ENCODE measurements around the gene TAF4B.
"Not testable (repeated sequence)": the region's sequence is repeated elsewhere in the genome, so short reads cannot be mapped to it uniquely, and the experiment has no call there.

The TAF4B gene

DNA sequence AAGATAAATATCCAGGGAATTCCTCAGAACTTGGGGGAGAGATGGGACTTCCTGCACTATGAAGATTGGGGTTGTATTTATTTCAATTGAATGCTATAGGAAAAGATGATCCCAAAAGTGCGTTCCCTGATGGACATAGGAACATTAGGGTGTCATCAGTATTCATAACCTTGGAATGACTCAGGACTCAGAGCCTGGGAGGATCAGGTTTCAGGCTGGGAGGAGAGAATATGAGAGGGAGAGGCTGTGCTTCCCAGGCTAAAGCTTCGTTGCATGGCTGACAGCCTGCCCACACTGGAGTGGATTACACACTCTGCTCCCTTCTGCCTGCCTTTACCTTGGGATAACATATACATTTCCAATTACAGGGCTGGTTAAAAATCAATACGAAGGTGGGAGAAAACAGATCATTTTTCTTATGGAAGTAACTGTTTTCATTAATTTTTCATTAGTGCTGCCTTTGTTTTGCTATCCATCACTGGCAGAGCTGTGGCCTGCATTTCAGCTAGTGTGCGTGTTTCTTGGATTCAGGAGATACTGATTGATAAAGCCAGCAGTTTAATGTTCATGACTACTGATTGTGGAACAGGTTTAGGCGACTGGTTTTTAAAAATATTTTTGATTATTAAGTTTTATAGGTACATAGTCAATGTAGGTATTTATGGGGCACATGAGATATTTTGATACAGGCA, 203.4 kb downstream of the TAF4B start:
- FAIRE-seq: no peak

DNA sequence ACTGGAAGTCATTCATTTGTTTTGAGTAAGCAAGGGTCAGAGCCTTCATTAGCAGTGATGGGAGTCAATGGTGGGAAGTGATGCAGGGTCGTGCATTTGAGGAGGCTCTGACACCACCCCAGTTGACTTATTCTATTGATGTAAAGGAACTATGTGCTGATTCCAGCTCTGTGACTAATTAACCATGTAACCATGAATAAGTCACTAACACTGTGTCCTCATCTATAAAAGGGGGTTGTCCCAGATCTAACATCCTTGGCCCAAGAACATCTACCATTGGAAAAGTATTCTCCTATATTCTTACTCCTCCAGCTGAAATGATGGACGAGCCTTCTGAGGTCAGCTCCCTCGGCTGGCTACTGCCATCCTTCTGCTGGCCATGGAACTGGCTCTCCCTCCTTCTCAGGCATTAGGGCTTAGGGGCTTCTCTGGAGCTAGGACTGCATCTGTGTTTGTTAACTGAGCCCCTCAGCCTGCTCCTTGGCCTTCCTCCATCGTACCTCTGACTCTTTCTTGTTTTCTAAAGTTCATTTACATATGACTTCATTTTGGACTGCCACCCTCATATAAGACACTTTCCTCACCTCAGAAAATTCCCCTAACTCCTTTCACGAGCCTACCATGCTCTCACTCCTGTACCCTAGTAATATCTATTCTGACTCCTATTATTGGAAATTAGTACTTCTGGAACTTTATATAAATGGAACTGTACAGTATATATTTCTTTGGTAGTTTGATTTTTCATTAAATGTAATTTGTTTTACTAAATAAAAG, 206.6 kb downstream of the TAF4B start:
- no peak for FAIRE-seq

DNA sequence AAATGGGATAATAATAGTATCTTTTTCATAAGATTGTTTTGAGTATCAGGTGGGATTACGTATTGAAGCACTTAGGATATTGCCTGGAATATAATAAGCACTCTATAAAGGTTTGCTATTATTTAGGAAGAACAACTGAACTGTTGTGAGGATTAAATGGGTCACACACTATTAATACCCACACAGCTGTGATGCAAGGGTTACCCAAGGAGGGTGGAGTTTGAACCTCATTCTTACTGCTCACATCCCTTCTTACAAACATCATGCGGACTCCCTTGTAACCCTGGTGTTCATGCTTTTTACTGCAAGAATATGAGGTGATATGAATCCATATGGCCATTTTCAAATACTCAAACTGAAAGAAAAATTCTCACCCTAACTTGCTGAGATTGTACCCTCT, 208.6 kb downstream of the TAF4B start:
- FAIRE-seq: no peak

DNA sequence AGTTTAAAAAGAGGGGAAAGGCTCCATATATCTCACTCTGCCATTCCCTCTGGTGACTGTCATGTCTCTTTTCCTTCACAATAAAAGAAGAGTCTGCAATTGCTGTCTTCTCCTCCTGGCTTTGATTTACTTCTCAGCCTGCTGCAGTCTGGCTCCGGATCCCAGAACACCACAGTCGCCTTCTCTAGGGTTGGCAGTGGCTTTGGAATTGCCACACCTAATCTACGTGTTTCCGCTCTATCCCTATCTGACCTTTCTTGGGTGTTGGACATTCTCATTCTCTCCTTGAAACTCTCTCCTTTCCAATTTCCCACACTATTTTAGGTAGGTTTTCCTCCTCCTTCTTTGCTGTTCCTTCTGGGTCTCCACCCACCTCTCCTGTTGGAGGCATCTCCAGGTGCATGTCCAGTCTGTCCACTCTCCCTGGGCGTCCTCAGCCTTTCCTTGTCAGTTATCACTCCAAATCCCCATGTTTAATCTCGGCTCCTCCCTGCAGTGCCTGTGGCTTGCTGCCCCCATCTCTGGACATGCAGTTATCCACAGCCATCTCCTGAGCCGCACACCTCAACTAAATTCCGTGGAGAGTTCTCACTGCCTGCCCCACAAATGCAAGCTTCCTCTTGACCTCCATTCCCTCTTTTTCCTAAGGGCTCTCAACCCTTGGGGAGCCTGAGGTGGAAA, 209.3 kb downstream of the TAF4B start:
- FAIRE-seq: no peak

DNA sequence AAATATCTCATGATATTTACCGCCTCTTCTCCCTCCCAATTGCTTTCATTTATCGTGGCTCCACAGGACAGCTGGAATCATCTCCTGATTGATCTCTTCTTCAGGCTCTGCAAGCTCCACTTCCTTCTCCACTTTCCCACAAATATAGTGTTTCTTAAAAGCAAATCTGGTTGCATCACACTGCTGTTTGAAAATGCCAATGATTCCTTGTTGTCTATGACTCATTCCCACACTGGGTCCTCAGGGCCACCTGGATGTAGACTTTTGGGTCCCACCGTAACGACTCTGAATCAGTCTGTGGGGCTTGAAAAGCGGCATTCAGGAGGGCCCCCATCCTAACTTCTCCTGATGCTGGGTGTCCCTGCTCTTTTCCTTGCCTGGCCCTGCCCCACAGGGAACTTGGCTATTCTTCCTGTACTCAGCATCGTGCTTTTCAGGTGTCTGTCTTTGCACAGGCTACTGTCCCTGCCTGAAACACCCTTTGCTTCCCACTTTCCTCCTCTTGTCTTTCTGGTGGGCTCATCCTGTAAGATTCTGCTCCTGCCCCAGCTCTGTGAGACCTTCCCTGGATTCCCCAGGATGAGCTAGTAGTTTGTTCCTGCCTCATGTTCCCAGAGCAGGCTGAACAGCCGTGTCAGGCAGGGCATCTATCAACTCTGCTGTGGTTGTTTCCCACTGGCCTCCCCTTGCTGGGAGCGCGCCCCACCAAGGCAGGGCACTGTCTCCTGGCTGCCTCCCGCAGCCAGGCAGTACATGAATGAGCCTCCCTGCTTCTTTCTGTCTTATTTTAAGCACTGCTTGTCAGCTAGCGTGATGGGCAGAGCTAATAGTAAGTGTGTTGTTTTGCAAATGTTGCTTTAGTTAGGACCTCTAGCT, 210.2 kb downstream of the TAF4B start:
- FAIRE-seq: no peak

DNA sequence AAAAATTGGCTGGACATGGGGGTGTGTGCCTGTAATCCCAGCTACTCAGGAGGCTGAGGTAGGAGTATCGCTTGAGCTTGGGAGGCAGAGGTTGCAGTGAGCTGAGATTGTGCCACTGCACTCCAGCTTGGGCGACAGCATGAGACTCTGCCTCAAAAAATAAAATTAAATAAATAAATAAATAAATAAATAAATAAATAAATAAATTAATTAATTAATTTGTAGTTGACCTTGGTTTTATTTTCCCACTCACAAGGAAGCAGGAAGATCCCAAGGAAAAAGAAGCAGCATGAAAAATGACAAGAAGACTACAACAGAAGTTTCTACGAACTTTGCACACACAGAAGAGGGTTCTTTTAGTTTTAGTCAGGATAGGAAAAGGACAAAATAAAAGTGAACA, 211.4 kb downstream of the TAF4B start:
- not testable (repeated sequence) for FAIRE-seq

DNA sequence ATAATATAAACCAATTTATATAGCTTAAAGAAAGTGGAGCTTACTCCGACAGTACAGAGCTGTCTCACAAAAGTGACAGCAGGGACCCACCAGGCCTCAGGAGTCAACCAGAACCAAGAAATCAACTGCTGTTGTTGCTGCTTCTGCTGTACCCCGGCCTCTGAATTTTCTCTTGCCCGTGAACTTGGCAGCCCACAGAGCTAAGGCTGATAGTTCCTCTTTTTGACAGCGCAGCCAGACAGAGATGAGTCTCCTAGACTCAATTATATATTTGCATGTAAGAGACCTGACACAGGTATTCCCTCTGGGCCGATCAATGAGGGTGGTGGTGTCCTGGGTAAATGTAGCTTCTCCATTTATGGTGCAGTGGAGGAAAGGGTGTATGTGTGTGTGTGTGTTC, 212.7 kb downstream of the TAF4B start:
- FAIRE-seq: no peak

DNA sequence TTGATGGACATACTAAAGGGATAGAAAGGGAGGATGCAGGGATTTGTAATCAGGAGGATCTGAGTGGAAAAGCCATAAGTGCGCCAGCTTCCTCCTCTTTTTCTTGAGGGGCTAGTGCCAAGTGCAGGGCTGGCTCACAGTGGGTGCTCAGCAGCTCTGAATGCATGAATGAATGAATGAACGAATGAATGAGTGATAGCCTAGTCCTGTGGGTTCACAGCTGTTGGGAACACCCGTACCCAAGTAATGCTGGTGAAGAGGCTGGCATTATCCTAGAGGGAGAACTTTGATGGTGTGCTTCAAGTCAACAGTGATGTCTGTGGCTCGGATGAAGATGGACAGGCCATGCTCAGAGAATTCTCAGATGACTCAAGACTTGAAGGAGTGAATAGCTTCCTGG, 213.3 kb downstream of the TAF4B start:
- no peak for FAIRE-seq

DNA sequence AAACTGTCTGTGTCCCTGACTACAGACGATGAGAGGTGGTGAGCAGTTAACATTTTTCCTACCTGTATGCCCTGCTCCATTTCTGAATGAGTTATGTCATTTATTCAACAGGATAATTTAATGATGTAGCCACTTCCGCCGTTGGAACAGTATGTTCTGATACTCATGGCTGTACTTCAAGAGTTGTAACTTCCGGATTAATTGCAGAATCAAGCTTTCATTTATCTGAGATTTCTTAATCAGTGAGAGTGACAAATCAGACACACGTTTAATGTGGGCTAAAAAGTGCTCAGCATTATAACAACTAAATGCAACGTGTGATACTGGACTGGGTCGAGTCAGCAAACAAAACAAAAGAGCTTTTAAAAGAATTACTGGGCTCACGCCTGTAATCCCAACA, 214.4 kb downstream of the TAF4B start:
- FAIRE-seq: no peak

All from G401.6 (cell line).